ENCODE results near the gene DDX20. TPM values are rescaled to one million over a fixed set of nuclear protein-coding genes. Genes with fewer than 3 reads are reported as not detected.

Gene DDX20
- total and polyA plus RNA-seq, 2 of the 8 experiments (the other 6 are each of a cell fraction or from before 2014, with no cell fraction given): 7.5 to 24.7 TPM

GRCh38 chr1:111719674-111720132 lies 36.0 kb upstream of the DDX20 start:
- H3K4ac ChIP-seq (replicated peaks; ENCODE audit: insufficient read length, low read depth, low read length): no peak overlapping the region
- no peak overlapping the region for H2AFZ ChIP-seq (ENCODE audit: low read length)
- H3K9ac ChIP-seq (replicated peaks in 1 of 4; ENCODE audit: extremely low read depth in 1 of 4, low read depth in 3 of 4, low read length in 3 of 4): no peak overlapping the region
- H2BK12ac ChIP-seq (ENCODE audit: low read depth, low read length): 0 out of 2 replicates have a peak overlapping the region, but pooled peaks have one; percentile 78
- H4K91ac ChIP-seq (replicated peaks; ENCODE audit: insufficient read length, low read length): no peak overlapping the region
- no peak overlapping the region for H3K56ac ChIP-seq (replicated peaks; ENCODE audit: insufficient read length, low read depth, low read length)
- H2BK20ac ChIP-seq (ENCODE audit: low read length): no peak overlapping the region
- FAIRE-seq (no peak), DNase-seq (ENCODE audit: low read depth in 1 of 2, low spot score in 2 of 2) (no peak)
- H3K79me2 ChIP-seq (ENCODE audit: control insufficient read depth in 1 of 2, insufficient read depth in 2 of 2, low read length in 2 of 2): no peaks in the 10 kb centered on the region
- no peak overlapping the region for H3K4me2 ChIP-seq (ENCODE audit: insufficient read depth in 1 of 2, low read depth in 2 of 2, low read length in 2 of 2)
- no peak overlapping the region; the same call in 1 of the 2 replicates for H3K18ac ChIP-seq (ENCODE audit: extremely low read depth, low read length)
- no peaks in the 10 kb centered on the region for H3K79me1 ChIP-seq (ENCODE audit: low read depth, low read length)
- WGBS, 2 experiments (ENCODE audit: extremely low coverage in 1 of 2, insufficient coverage in 1 of 2, insufficient read length in 1 of 2, insufficient replicate concordance in 2 of 2, low coverage in 1 of 2, low lambda C conversion rate in 2 of 2, missing lambda C conversion rate in 1 of 2): 88% methylated on average over 4 of the region's 4 CpGs; no CpG with 5 or more reads in 1 of the 2 experiments
- peaks cover 0 to 1% of the 10 kb centered on the region in 2 experiments for H4K20me1 ChIP-seq (replicated peaks in 1 of 2; ENCODE audit: control insufficient read depth in 1 of 2, insufficient read depth in 2 of 2, low read length in 2 of 2)
- H3K14ac ChIP-seq (ENCODE audit: insufficient read length): no peak overlapping the region
- ChIA-PET CTCF (ENCODE audit: partially characterized antibody) (interaction anchor here (42.0 kb wide), 1 partner anchor 25 kb away, joined by 1070 read pairs; the partner anchor contains the start of genes DDX20 and INKA2), POLR2A (ENCODE audit: partially characterized antibody) (interaction anchor here (18.0 kb wide), 1 partner anchor 17 kb away, joined by 343 read pairs; the partner anchor contains the start of gene INKA2)
- H3K27ac ChIP-seq (ENCODE audit: low read depth, low read length): no peak overlapping the region
- no peaks in the 10 kb centered on the region for H3K9me3 ChIP-seq (ENCODE audit: insufficient read depth in 2 of 2, low read depth in 1 of 2, low read length in 1 of 2)
- no peak overlapping the region for H4K8ac ChIP-seq (ENCODE audit: extremely low read depth, insufficient read depth, low read length)
- H4K5ac ChIP-seq (ENCODE audit: insufficient read length, low read depth, low read length): no peak overlapping the region
- no peak overlapping the region for H2BK5ac ChIP-seq (ENCODE audit: low read depth, low read length)
- no peak overlapping the region for H3K23ac ChIP-seq (ENCODE audit: insufficient read length)
- H3K36me3 ChIP-seq (ENCODE audit: control insufficient read depth in 2 of 4, insufficient read depth in 4 of 4, low read length in 3 of 4): no peaks in the 10 kb centered on the region
- peak overlapping the region; percentile 43; the same call in 1 of the 2 replicates for H2AK5ac ChIP-seq (ENCODE audit: low read depth, low read length)
- no peak overlapping the region for H2BK120ac ChIP-seq (replicated peaks; ENCODE audit: low read depth, low read length)
- H3K23me2 ChIP-seq (ENCODE audit: low read depth, low read length): no peaks in the 10 kb centered on the region; the same call in none of the 2 replicates
- H2BK15ac ChIP-seq (ENCODE audit: low read length): no peak overlapping the region
- no peak overlapping the region for H3K4me3 ChIP-seq (ENCODE audit: extremely low read depth in 1 of 4, insufficient read depth in 2 of 4, low read depth in 3 of 4, low read length in 4 of 4)
- H3K27me3 ChIP-seq (replicated peaks in 1 of 4; ENCODE audit: control insufficient read depth in 3 of 4, extremely low read depth in 1 of 4, insufficient read depth in 3 of 4, low read length in 3 of 4): no peaks in the 10 kb centered on the region; a peak in 1 of 7 replicates
- peaks cover 2 to 14% (median 10%) of the 10 kb centered on the region in 4 experiments; a peak in 5 of 7 replicates for H3K4me1 ChIP-seq (replicated peaks in 1 of 4; ENCODE audit: control insufficient read depth in 3 of 4, insufficient read depth in 4 of 4, low read length in 3 of 4)
- TF ChIP-seq RNF2 (IDR thresholded peaks at IDR 0.05; ENCODE audit: borderline replicate concordance, low read depth, low read length, missing control alignments, poor library complexity, severe bottlenecking) (no peak), NANOG (IDR thresholded peaks at IDR 0.05; ENCODE audit: insufficient read depth, low read depth, low read length, poor library complexity, severe bottlenecking) (no peak), TEAD4 (IDR thresholded peaks at IDR 0.05; ENCODE audit: low read depth, low read length) (no peak), CTCF (IDR thresholded peaks at IDR 0.05; ENCODE audit: control extremely low read depth in 1 of 3, insufficient read depth in 1 of 3, low read depth in 1 of 3, low read length in 3 of 3) (no peak), SP1 (IDR thresholded peaks at IDR 0.05; ENCODE audit: low read depth, low read length) (no peak), HDAC2 (IDR thresholded peaks at IDR 0.05; ENCODE audit: borderline replicate concordance in 1 of 2, low read depth in 2 of 2, low read length in 2 of 2) (no peak), EGR1 (IDR thresholded peaks at IDR 0.05; ENCODE audit: borderline replicate concordance, low read depth, low read length) (no peak), SP4 (IDR thresholded peaks at IDR 0.05; ENCODE audit: low read length) (no peak), FOSL1 (IDR thresholded peaks at IDR 0.05; ENCODE audit: insufficient read depth, low read depth, low read length) (no peak), TBP (IDR thresholded peaks at IDR 0.05; ENCODE audit: low read depth, low read length) (no peak)
